ENCODE results near the gene ELP1.

ELP1 gene

DNA sequence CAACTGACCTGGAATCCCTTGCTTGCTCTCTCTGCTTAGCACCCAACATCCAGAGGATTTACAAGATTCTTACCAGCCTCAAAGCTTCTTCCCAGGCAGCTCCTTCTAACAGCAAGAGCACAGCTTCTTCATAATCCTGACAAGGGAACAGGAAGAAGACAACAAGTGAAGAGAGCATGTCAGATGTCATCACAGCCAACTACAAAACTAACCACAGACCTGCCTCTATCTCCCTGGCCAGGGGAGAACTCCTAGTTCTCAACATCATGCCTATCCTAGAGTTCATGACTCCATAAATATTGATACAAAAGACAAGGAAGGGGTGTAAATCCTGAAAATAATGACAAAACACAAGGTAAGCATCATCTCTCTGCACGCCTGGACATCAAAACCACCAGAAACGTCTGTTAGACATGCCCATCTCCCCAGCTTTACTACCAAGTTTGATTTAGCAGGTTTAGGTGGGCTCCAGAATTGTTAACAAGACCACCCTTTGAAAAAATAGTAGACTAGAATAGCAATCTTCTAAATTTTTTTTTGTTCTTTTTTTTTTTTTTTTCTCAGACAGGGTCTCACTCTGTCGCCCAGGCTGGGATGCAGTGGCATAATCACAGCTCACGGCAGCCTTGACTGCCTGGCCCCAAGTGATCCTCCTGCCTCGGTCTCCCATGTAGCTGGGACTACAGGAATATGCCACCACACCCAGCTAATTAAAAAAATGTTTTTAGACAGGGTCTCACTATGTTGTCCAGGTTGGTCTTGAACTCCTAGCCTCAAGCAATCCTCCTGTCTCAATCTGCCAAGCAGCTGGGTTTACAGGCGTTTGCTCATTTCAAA lies 51.7 kb downstream of the ELP1 start:
- DNase-seq = no peak

DNA sequence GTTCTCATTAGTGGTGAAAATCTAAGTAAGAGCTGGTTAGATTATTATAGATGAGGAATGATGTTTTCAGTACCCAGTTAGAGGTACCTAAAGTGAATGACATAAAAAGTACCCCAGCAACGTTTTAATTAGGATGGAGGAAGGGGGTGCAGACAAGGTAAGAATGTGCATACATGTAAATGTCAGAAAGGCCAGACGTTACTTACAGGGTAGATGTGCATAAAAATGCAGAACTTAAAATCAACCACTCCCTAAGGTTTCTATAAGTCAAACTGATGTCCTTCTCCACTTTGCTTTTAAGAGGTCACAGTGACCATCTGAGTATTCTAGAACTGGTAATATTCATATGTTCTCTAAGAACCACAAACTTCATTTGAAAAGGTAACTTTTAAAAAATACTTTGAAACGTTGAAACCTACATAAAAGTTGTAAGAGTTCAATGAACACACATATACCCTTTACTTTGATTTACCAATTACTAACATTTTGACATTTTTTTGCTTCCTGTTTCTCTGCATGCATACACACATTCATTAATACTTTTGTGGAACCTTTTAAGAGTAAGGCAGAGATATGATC lies 53.1 kb downstream of the ELP1 start:
- no peak for DNase-seq

DNA sequence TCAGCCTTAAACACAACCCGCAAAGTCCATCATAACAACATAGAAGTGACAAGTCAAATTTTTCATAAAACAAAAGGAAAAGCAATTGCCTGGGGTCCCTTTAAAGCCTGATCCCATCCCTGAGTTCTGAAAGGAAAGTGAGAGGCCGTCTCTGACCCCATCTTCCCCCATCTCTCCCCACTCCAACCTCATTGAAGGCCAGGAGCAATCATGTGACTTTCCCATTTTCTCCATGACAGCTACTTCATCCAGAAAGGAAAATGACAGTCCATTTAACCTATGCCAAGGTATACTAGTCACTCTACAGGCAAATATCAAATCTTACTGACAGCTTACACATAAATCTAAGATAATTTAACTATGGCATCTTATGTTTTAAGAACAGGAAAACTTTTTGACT lies 56.4 kb downstream of the ELP1 start:
- no peak for DNase-seq

DNA sequence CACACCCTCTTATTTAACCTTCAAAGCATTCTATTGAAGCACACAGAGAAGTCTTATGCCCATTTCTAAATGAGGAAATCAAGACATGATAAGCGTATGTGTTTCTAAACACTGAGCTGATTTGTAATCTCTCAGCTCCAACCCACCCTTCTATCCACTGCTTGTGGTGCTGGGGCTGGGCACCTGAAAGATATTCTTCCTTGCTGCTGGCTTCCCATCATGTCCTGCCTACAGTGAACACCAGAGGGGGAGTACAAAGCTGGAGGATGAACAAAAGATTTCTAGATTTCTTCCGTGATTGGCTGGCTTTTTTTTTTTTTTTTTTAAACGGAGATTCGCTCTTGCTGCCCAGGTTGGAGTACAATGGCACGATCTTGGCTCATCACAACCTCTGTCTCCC lies 57.5 kb downstream of the ELP1 start:
- no peak for DNase-seq

DNA sequence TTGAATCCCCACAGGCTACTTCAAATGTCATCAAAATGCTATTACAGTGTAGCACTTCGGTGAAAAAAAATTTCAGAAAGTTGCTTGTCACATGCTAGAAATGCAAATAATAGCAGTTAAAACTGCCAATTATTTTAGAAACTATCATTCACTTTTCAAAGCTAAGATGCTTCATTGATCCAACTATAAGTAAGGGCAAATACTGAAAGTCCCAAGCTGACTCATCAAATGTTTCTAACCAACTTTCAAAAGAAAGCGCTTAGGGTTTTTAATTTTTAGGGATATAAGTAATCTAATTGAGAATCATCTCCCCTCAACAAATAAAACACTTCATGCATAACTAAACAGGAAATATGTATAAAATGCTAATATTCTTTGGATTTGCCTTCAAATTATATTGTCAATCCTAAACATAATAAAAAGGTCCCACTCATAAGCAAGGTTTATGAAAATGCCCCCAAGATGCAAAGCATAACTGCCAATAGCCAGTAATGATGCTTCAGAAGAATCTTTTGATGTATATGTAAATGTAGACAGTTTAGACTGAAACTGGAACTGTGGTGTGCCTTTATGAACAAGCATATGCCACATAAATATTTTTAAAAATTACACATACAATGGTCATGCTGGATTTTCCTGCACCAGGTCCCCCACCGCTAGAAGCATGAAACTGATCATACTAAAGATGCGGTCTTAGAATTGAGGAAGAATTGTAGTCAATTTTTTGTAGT lies 59.7 kb downstream of the ELP1 start:
- no peak for DNase-seq

DNA sequence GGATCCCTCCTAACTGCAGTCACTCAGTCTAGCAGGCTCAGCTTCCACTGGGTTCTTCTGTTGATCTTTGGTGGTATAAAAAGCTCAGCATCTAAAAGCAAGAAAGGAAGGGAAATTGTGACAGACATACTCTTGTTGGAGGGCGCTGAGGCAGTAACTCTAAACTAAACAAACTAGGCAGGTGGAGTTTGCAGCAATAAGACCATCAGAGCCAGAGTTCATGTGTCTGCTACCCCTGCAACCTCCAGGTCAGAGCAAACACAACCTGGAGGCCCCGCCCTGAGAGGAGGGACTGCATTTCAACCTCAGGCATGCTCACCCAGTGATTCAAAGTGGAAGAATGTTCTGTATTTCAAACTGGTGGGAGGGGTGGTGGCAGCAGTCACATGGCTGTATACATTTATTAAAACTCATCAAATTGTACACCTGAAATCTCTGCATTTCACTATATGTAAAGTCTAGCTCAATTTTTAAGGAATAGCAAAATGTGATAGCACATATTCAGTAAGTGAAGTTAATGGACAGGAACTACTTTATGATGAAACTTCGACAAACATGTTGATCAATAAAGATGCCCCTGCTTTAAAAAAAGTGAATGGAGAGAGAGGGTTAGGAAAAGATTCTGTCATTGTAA lies 64.7 kb downstream of the ELP1 start:
- no peak for DNase-seq

DNA sequence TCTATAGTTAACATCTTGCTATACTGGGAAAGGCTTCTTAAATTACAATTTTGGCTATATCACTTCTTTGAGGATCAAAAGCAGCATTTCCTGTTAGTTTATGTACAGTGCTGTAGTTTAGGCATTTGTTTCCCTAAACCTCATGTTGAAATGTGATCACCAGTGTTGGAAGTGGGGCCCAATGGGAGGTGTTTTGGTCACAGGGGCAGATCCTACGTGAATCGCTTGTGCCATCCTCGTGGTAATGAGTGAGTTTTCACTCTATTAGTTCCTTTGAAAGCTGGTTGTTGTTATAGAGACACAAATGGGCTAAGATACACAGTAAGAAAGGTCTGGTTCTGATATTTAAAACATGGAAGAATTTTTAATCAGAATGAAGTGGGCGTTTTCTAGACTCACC lies 66.1 kb downstream of the ELP1 start:
- no peak for DNase-seq

DNA sequence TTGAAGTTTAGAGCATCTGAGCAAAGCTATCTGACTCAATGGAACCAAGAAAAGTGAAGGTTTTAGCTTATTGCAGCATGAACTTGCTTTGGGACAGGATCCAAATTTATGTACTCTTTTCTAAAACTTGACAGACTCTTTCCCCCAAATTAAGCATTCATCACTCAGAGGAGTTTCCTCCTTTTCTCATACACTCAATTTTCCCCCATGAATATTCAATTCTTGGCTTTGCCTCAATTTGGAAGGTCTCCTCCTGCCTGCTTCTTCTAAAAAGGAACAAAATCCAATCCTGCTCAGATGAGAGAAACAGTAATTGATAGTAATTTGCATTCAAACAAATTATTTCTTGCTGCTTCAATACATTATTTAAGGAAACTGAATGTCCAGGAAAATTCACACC lies 66.8 kb downstream of the ELP1 start:
- no peak for DNase-seq

DNA sequence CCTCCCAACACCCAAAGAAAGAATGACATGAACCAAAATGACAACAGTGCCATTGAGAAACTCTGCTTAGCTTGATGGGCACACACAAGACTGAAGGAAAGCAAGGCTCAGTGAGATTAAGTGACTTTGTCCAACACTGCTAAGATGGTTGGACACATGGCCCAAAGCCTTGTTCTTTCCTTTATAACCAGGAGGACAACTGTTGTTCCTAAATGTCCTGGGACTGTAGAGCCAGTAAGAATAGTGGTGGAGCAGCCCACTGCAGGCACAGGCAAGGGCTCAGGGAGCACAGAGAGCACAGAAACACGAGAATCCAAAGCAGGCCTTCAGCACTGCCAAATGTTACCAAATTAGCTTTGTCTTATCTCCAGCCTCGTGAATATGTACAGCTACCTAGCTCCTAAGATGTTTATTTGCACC lies 67.9 kb downstream of the ELP1 start:
- DNase-seq = no peak

DNA sequence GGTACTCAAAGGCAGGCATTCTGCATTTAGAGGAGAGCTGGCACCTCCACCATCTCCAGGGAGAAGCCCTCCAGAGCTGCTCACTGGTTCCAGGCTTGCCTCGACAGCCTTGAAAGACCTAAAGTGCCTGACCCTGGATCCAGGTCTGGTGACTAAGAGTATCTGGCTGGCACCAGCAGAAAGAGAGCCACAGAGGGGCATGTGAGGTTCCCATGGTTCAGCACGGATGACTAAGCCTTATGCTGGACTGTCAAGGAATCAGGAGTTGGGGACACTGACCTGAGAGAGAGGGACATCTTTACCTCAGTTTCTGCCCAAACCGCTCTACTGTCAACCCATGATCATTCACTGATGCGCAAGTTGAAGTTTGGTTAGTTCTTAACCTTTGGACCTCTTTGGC lies 68.9 kb downstream of the ELP1 start:
- DNase-seq = no peak

DNA sequence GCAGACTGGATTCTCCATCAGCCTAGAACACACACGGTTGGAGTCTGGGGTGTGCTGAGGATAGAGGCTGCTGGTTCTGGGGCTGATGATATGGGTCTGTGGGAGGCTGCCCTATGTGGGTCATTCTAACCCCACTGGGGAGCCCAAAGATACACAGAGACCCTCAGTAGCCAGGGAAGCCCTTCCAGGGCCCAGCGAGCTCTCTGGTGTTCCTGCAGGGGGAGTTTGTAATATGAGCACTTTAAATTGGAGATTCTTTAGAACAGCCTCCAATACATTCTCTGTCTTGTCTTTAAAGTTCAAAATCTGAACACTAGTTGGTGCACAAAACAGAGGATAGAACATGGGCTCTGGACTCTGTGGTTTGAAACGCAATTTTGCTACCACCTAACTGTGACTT lies 69.5 kb downstream of the ELP1 start:
- no peak for DNase-seq

DNA sequence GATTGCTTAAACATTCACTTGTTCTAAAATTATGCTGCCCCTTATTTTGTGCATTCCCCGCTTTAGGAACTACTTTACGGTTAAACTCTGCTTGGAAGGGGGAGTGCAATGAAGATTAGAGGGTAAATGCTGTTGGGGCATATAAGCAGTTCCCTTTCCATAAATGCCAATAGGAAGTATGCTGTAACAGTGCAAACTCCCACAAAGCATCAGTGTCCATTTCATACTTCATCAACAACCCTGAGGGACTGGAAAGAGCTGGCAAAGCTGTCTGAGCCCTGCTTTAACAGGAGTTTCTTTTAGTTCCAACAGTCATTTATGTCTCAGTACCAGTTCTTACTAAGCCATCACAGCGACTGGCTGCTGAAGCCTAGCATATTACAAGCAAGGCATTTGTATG lies 70.0 kb downstream of the ELP1 start:
- DNase-seq = no peak

DNA sequence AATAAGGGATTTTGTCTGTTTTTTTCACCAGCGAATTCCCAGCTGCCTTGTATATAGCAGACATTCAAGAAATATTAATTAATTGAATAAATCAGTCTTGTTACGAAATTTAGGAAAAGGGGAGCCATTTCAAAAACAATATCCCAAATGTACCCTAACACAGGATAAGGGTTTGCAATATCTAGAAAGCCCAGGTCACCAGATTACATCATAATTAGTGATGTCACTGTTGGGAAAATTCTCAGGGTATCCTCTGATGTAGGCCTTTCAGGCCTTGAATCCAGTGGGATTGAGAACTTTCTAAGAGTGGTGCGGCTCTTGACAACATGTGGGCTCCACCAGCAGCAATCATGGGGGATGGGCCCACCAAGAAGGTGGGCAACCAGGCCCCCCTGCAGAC lies 71.9 kb downstream of the ELP1 start, which contains the start of gene ACTL7A:
ACTL7A (plus strand) TSS at position 270 of the 400 bp plus-strand sequence; CDS start at position 327, 57 bp downstream.
- no peak for DNase-seq

DNA sequence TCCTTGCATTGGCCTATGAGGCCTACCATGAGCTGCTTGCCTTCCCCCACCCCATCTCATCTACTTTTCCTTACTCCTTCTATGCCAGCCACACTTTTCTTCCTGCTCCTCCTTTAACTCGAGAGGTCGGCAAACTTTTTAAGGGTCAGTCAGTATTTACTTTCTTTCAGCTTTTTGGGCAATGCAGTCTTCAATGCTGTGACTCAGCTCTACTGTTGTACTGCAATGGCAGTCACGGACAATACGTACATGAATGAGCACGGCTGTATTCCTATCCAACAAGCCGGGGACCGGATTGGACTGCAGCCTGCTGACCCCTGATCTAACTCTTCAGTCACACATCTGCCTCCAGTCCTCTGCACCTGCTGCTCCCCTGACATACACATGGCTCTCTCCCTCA lies 72.5 kb downstream of the ELP1 start:
- no peak for DNase-seq

DNA sequence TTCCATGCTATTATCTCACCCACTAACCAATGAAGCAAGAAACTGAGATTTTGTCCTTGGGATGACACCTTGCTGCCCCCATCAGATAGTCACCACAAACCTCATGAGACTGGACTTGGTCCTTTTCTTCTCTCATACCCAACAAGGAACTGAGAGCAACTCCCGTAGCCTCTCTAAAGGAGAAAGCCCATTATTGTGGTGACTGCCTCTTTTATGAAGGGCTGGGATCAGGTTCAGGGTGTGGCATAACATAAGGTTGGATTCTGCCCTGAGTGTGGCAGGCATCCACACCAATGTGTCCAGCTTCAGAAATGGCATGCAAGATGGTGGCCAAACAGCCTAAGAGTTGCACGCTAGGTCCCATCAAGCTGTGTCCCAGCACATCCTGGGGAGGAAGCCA lies 73.2 kb downstream of the ELP1 start:
- DNase-seq = no peak

DNA sequence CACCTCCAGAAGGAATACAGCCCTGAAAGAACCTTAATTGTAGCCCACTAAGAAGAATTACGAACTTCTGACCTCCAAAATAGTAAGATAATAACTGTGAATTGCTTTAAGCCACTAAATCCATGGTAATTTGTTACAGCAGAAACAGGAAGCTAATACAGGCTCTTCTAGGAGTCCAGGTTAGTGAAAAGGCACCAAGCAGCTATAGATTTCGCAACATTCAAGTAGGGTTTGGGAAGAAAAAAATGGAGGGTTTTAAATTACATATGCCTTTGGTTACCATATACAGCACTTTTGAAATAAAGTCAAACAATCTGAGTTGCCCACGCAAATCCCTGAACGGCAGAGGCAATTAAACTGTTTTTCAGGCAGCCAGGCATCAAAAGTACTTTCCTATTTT lies 73.6 kb downstream of the ELP1 start:
- DNase-seq = no peak

DNA sequence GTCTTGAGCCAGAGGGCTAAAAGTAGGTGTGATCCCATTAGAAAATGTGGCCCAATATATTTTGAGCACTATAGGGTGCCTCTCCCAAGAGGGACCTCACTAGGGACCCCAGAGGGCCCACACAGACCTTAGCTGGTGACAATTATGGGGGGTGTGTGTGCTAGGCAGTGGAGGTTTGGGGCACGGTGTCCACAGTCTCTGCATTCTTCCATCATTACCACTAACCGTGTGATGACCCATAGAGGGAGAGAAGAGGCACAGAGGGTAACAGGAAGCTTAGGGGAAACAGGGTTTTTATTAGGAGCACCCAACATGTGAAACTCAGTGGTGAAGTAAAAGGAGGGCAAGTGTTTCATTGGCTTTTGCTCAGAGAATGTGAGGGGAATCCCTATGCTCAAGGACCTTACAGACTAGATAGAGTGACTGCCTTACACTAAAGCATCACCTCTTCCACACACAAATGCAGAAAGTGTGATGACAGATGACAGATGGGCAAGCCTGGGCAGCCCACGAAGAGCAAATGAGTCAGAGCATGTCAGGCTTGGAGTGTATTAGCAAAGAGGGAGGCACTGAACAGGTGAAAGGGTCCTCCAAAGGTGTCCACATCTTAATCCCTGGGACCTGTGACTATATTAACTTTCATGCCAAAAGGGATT lies 74.3 kb downstream of the ELP1 start:
- no peak for DNase-seq

DNA sequence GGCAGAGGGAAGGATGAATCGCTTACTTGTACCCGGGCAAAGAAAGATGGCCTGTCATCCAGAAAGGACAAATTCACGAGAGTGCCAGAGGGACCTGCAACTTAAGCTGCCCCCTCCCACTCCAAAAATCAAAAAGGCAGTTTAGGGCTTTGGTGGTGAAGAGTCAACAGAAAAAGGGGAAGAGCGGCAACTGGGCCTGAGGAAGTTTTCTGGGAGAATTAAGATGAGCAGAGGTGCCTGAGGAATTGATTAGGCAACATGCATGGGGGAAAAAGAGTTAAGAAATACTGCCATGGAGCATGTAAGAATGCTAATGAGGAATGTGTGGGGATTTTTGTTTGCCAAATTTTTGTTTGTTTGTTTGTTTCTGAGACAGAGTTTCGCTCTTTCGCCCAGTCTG lies 76.4 kb downstream of the ELP1 start:
- no peak for DNase-seq

DNA sequence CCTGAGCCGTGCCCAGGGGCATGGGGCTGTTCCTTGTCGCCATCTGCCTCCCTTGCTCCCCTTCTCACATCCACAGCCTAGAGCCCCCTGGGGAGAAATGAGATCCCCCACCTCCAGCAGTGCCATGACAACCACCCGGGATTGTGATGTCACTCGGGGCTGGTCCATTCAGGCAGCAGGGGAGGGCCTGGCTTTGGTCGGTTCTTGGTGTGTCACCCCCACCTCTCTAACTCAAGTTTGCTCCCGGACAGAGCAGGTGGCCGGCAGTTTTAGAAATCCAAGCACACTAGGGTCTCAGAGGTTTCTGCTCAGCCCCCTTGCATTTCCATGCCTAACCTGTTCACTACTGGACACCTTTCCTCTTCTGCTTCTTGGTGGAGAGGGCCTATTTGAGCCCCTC lies 78.0 kb downstream of the ELP1 start, which contains the start of gene ACTL7B:
ACTL7B (minus strand) TSS at position 99 of the 400 bp plus-strand sequence; CDS start at position 43, 56 bp downstream.
- DNase-seq = no peak

DNA sequence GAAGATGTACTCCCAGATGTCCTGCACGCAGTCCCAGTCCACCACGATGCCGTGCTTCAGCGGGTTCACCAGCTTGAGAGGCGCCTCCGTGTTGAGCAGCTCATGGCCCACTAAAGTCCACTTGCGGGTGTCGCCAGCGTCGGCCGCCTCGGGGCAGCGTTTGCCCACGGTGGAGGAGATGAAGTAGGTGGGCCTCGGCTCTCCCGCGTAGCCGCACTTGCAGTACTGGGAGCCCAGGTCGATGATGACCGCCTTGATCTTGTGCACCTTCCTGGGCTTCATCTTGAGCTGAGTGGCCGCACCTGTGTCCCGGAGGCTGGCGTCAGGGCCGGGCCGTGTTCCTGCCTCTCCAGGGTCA lies 78.4 kb downstream of the ELP1 start:
- no peak for DNase-seq

DNA sequence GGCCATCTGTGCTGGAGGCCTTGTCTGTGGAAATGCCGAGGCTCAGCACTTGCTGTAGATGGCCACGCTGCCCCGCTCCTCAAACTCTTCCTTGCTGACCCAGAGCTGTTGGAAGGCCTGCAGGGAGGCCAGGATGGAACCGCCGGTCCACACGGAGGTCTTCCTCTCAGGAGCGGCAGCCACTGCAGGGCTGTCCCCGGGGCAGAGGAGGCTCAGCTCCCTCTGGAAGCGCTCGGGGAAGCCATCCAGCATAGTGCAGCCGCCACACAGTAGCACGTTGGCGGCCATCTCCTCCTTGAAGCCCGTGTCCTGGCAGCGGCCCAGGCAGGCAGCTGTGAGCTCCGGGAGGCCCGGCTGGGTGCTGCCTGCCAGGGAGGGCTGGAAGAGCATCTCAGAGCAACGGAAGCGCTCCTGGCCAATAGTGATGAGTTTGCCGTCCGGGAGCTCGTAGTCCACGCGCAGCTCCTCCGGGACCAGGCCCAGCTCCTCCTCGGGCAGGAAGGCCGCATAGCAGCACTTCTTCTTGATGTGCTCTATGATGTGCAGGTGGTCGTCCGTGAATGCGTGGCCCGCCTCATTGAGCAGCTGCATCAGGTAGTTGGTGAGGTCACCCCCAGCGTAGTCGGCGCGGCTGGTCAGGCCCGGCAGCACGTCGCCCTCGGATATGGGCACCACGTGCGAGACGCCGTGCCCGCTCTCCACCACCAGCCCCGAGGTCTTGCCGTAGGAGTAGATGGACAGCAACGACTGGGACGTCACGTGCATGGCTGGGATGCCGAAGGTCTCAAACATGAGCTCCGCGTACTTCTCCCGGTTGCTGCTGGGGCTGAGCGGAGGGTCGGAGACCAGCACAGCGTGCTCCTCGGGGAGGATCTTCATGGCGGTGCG lies 79.0 kb downstream of the ELP1 start:
- no peak for DNase-seq

DNA sequence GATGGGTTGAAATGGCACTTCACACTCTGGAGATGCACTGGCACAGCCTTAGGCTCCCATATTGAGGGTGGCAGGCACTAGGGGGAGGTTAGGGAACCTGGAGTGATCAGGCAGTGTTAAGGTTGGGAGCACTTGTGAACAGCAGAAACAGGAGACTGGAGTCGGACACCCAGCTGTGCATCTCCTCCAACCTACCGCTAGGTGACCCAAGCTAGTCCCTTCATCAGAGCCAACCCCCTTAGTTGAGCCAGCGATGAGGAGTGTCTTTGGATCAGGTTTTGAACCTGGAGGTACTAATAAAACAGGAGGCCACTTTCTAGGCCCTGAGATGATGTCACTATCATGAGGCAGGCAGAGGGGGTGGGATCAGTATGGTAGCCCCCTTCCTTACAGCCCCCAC lies 79.8 kb downstream of the ELP1 start:
- DNase-seq = no peak

Measured in NCI-H510A (cell line).